Measurements from ENCODE around the gene FFAR1.
A peak's percentile ranks its signal among the peaks of the same experiment; 100 is the strongest.
"Not testable (repeated sequence)": the region's sequence is repeated elsewhere in the genome, so short reads cannot be mapped to it uniquely, and the experiment has no call there.

FFAR1 gene

GRCh38 chr19:35345671-35346111 is 2.0 kb upstream of the FFAR1 start:
- no peak for DNase-seq

DNA sequence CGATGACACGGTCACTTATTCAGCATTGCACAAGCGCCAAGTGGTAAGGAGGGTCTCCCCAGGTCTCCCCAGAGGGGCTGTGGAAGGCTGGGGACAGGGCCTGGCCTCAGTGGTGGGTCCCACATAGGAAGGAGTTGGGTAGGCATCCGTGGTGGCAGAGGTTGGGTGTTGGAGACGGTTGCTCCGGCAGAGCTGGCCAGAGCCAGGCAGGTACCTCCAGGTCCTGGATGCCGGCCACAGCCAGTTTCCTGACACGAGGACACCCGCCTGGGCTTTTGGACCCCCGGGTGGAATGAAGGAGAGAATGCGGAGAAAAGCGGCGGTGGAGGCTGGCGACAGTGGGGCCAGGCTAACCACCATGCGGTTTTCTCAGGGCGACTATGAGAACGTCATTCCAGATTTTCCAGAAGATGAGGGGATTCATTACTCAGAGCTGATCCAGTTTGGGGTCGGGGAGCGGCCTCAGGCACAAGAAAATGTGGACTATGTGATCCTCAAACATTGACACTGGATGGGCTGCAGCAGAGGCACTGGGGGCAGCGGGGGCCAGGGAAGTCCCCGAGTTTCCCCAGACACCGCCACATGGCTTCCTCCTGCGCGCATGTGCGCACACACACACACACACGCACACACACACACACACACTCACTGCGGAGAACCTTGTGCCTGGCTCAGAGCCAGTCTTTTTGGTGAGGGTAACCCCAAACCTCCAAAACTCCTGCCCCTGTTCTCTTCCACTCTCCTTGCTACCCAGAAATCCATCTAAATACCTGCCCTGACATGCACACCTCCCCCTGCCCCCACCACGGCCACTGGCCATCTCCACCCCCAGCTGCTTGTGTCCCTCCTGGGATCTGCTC is 1.3 kb upstream of the FFAR1 start:
- no peak for DNase-seq

- DNase-seq: no peak
These were observed 212 bp downstream of the FFAR1 start for GRCh38 chr19:35347930-35348298.

DNA sequence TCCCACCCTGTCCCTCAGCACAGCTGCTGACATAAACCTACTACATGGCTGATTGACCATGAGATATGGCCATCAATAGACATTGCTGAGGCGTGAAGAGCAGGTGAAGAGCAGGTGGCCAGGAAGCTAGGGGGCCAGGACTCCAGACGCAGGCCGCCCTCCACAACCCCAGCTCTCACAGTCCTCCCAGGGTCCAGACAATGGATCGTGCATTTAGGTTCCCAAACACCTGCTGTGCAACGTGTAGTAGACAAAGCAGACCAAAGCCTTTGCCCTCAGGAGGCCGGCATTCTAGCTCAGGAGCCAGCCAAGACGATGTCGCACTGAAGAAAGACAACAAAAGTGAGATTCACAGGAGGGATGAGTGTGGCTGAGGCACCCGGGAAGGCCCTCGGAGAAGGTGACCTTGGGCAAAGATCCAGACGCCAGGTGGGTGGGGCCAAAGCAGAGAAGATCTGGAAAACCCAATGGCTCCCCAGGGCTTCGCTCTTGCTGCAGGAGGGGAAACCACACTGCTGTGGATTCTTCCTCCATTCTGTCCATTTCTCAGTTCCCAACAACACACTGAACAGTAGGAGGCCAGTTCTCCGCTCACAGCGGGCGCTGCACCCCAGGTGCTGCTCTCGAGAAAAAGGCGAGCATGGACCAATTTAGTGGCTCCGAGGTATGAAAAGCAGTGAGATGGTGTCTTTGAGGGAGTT is 1.4 kb downstream of the FFAR1 start:
- no peak for DNase-seq

DNA sequence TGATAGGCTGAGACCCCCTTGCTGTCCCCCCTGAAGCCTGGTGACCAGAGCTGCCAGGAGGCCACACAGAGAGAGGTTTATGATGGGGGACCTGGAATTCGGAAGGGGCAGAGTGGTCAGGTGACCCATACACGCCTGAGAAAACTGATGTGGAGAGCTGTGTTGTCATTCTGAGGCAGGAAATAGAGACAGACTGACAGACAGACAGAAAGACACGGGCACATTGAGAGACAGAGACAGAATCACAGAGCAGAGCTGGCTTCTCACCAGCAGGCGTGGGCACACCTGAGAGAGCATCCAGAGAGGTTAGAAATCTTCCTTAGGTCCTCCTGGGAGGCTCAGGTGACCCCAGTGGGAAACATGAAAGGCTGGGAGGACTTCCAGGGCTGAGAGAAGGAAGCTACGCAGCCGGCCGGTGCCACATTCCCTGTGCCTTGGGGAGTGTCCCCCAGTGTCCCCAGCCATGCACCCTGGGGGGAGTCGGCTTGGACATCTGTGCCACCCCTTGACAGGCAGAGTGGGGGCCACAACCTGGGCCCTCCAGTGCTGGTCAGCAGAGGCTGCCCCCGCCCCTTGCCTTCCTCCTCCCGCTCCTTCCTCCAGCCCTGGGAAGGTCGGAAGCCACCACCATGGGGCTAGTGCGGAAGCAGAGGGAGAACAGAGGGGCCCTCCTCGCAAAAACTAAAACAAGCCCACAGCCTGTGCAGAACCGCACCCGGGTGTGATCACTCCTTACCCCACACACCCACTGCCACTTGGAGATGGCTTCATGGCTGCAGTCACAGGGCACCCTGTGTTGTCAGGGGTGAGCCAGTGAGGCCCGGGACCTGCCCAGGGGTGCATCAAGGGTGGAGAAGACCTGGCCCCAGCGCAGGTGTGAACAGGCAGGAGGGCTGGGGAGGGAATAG is 2.2 kb downstream of the FFAR1 start:
- DNase-seq: no peak

DNA sequence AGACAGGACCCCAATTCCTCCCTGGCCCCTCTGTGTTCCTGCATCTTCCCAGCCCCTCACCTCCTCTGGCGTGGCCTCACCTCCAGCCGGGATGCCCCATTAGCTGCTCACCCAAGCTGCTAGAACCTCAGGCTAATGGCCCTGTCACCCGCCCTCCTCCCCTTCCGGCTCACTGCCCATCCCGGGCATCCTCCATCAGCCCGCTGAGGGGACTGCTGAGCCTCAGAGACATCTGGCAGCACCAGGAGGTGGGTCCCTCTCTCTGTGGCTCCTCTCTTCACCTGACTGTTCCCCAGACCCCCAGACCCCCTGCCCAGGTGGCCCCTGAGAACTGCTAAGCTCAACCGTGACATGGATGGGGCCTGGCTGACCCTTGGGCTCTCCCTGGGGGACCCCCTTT is 2.9 kb downstream of the FFAR1 start:
- DNase-seq: no peak

DNA sequence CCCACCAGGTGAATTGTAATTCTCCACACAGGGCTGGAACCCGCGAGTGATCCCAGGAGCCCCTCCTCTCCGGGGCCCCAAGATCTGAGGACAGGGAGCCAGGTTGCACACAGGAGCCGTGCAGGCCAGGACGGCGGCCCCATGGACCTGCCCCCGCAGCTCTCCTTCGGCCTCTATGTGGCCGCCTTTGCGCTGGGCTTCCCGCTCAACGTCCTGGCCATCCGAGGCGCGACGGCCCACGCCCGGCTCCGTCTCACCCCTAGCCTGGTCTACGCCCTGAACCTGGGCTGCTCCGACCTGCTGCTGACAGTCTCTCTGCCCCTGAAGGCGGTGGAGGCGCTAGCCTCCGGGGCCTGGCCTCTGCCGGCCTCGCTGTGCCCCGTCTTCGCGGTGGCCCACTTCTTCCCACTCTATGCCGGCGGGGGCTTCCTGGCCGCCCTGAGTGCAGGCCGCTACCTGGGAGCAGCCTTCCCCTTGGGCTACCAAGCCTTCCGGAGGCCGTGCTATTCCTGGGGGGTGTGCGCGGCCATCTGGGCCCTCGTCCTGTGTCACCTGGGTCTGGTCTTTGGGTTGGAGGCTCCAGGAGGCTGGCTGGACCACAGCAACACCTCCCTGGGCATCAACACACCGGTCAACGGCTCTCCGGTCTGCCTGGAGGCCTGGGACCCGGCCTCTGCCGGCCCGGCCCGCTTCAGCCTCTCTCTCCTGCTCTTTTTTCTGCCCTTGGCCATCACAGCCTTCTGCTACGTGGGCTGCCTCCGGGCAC is 3.9 kb downstream of the FFAR1 start:
- no peak for DNase-seq

DNA sequence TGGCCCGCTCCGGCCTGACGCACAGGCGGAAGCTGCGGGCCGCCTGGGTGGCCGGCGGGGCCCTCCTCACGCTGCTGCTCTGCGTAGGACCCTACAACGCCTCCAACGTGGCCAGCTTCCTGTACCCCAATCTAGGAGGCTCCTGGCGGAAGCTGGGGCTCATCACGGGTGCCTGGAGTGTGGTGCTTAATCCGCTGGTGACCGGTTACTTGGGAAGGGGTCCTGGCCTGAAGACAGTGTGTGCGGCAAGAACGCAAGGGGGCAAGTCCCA is 4.4 kb downstream of the FFAR1 start:
- no peak for DNase-seq

GRCh38 chr19:35352448-35353304 is 5.0 kb downstream of the FFAR1 start:
- DNase-seq: peak; percentile 68

- DNase-seq: no peak
These were observed 5.9 kb downstream of the FFAR1 start for GRCh38 chr19:35353635-35354034.

DNA sequence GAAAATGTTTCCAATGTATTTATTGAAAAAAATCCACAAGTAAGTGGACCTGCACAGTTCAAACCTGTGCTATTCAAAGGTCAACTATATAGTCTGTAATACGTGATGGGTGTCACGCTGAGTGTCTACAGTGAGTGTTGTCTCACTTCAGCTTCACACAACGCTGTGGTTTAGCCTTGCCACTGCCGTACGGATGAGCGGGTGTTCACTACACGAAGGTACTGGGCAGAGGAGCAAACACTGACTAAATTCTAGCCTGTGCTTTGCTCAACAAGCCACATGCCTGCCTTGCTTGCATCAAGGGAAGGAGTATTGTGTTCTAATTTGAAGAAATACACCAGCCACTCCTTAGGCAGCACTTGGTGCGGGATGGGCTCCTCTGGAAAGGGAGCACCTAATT is 7.2 kb downstream of the FFAR1 start:
- no peak for DNase-seq

GRCh38 chr19:35355791-35356460 is 8.2 kb downstream of the FFAR1 start:
- DNase-seq: no peak

DNA sequence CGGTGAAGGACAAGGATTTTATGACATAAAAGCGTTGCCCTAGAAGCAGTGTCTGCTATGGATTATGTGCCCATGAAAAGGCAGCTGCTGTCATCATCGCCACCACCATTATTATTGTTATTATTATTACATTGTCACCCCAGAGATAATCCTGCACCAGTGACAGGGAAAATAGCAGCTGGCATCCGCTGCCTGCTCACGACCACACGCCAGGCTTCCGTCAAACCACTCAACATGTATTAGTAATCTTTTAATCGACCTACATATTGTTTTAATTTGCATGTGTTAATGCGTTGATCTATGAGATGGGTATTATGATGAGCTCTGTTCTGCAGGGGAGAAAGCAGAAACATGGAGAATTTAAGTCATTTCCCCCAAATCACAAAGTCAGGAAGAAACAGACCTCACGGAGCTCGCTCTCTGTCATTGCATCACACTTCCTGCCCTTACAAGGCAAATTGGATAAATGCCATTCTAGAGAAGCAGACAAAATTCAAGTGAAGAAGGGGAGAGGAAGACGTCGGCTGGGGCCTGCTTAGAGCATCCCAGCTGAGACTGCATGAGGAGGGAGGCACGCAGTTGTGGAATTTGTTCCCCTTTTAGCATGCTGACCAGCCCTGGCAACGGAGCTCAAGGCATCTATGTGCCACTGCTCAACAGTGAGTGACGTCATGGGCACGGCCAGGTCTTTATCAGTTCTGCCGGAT is 10.3 kb downstream of the FFAR1 start, which contains the start of gene FFAR3:
FFAR3 (plus strand) TSS at position 594 of the 707 bp plus-strand sequence. CDS start 431 bp downstream, outside the sequence.
- peak; percentile 58 for DNase-seq

- DNase-seq: not testable (repeated sequence)
These were observed 11.1 kb downstream of the FFAR1 start for GRCh38 chr19:35358834-35359233.

DNA sequence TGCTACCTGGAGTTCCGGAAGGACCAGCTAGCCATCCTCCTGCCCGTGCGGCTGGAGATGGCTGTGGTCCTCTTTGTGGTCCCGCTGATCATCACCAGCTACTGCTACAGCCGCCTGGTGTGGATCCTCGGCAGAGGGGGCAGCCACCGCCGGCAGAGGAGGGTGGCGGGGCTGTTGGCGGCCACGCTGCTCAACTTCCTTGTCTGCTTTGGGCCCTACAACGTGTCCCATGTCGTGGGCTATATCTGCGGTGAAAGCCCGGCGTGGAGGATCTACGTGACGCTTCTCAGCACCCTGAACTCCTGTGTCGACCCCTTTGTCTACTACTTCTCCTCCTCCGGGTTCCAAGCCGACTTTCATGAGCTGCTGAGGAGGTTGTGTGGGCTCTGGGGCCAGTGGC is 11.7 kb downstream of the FFAR1 start:
- not testable (repeated sequence) for DNase-seq

DNA sequence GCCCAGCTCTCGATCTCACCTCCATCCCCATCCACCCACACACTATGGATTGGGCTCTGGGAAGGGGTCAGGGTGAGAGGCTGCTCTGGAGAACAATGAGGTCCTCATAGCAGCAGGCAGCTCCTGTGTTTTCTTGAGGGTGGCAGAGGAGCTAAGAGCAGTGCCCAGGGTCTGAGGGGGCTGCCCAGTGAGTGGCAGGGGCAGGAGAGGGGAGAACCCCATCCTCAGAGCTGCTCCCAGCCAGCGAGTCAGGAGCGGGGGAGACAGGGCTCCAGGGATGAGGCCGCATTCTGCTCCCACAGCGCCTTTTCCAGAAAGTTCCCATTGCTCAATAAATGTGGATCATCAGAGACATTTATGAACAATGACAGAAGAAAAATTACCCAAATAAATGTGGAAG is 12.4 kb downstream of the FFAR1 start:
- DNase-seq: not testable (repeated sequence)

- DNase-seq: no peak
These were observed 13.2 kb downstream of the FFAR1 start for GRCh38 chr19:35360880-35361420.

DNA sequence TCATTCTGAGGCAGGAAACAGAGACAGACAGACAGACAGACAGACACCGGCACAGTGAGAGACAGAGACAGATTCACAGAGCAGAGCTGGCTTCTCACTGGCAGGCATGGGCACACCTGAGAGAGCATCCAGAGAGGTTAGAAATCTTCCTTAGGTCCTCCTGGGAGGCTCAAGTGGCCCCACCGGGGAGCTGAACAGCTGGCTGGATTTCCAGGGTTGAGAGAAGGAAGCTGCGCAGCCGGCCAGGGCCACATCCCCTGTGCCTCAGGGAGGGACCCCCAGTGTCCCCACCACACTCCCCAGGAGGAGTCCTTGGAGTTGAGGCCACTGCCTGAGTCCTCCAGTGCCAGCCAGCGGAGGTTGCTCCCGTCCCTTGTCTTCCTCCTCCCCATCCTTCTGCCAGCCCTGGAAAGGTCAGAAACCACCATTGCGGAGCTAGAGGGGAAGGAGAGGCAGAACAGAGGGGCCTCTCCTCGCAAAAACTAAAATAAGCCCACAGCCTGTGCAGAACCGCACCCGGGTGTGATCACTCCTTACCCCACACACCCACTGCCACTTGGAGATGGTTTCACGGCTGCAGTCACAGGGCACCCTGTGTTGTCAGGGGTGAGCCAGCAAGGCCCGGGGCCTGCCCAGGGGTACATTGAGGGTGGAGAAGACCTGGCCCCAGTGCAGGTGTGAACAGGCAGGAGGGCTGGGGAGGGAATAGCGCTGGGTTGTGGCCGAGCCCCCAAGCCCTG is 14.7 kb downstream of the FFAR1 start:
- no peak for DNase-seq

GRCh38 chr19:35363001-35363590 is 15.4 kb downstream of the FFAR1 start:
- no peak for DNase-seq

Measured in fibroblast of skin of right quadriceps (primary cell).